Daoy (cell line): ENCODE measurements around the gene XRCC1. TPM values are rescaled to one million over a fixed set of nuclear protein-coding genes. Genes with fewer than 3 reads are reported as not detected.
"Not testable (repeated sequence)": the region's sequence is repeated elsewhere in the genome, so short reads cannot be mapped to it uniquely, and the experiment has no call there.

ENCODE experiments used
- DNase-seq: peaks from one replicate; pipeline ENCODE4 v3.0.0-alpha.2; 2015; ENCODE audit warnings: low read depth
- total RNA-seq: library from RNA; depleted of rRNA; stranded (reverse); fragments of >200 nt; shearing (Covaris generic); gene quantifications from 2 replicates; pipeline ENCODE4 v1.2.3, GENCODE V29; 2014

XRCC1 gene
- total RNA-seq, 1 experiment from 2014 or later, result 40.1 TPM

DNA sequence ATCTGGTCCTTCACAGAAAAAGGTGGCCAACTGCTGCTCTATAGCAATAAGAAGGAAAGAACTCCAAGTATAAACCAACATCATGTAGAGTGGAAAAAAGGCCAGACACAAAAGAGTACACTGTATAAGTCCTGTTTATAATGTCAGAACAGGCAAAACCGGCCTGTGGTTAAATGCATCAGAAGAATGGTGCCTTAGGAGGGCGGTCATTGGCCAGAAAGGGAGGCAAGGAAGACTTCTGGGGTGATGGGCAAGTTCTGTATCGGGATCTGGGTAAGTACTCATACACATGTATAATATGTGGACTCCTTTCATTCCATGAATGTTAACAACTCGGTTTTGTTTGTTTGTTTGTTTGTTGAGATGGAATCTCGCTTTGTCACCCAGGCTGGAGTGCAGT lies 52.4 kb downstream of the XRCC1 start:
- DNase-seq, result no peak

DNA sequence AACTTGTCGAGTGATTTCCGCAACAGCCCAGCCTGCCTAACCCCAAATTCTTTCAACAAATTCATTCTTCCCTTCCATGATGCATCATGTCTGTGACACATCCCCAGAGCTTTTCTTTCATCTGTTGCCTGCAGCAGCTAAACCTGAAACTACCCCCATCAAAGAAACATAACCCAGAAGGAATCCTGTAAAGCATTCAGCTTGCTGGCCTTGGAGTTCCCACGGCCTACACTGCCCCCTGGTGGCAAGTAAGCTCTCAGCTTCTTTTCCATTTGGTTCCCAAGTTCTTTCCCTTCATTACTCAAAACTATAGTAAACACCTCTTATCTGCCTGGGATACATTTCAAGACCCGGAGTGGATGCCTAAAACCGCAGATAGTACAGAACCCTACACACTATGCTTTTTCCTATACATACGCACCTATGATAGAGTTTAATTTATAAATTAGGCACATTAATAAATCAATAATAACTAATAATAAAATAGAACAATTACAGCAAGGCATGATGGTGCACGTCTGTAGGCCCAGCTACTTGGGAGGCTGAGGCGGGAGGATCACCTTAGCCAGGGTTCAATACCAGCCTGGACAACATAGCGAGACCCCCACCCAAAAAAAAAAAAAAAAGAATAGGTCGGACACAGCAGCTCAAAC lies 55.8 kb downstream of the XRCC1 start:
- DNase-seq, result peak; percentile 90

DNA sequence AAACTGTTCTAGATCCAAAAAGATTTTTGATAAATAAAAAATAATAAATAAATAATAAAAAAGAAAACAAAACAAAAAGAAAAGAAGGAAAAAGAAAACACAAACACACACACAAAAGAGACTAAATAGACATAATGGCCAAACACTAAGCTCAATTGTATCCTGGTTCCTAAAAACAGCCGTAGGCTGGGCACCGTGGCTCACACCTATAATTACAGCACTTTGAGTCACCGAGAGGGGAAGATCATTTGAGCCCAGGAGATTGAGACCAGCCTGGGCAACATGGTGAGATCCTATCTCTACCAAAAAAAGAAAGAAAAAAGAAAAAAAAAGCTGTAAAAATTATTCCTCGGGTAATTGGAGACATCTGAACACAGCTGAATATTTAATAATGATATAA lies 57.3 kb downstream of the XRCC1 start:
- no peak for DNase-seq

DNA sequence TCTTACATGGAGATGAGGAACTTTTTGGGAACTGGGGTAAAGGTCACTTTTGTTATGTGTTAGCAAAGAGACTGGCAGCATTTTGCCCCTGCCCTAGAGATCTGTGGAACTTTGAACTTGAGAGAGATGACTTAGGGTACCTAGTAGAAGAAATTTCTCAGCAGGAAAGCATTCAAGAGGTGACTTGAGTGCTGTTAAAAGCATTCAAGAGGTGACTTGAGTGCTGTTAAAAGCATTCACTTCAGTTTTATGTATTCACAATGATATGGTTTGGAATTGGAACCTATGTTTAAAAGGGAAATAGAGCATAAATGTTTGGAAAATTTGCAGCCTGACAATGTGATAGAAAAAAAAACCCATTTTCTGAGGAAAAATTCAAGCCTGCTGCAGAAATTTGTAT lies 62.9 kb downstream of the XRCC1 start:
- not testable (repeated sequence) for DNase-seq

DNA sequence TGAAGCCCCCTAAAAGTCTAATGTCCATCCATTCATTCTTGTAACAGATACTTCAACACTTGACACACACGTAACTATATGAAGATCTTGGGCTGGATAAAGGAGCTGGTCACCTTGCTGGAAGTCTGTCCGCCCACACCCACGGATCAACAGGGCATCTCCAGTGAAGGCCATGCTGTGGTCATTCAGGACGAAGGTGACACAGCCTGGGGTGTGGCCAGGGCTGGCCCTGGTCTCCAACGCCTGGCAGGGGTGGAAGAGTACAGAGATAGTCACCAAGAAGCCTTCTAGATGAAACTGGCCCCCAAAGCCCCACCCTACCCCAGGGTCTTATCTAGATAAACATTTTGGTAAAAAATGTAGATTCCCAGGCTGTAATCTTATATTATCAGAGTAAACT lies 64.0 kb downstream of the XRCC1 start:
- no peak for DNase-seq

DNA sequence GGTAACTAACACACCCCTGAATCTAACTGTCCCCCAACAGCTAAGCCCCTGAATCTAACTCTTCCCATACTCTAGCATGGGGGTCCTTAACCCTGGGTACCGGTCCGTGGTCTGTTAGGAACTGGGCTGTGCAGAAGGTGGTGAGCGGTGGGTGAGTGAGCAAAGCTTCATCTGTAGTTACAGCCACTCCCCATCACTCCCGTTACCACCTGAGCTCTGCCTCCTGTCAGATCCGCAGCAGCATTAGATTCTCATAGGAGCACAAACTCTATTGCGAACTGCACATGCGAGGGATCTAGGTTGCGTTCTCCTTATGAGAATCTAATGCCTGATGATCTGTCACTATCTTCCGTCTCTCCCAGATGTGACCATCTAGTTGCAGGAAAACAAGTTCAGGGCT lies 64.6 kb downstream of the XRCC1 start:
- DNase-seq, result no peak

DNA sequence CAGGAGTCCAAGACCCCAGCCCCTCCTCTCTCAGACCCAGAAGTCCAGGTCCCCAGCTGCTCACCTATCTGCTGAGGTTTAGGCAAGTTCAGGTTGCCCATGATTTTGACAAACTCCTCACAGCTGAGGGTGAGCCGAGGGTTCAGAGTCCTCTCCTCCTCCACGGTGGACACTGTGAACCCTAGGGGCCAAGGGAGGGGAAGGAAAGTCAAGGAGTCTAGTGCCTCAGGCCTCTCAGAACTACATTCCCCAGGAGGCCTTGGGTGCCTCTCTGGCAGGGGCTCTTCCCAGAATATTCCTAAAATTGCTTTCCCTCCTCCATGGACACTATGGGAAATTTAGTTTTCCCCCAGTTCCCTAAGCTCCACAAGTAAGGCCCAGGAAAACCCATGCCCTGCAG lies 67.4 kb downstream of the XRCC1 start:
- DNase-seq, result no peak

DNA sequence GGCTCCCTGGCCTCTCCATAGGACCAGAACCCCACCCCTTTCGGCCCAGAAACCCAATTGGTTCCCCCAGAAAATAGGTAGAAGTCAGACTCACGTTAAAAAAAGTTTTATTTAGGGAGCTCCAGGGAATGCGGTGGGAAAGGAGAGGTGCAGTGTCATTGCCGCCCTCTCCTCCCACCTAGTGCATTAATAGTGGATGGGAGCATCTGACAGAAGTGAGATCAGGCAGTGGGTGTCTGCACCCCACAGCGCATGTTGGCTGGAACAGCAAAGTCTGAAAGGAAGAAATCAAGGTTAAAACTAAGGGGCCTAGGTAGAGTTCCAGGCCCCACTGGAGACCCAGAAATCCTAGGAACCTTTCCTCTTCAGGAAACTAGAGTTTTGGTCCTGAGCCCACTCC lies 68.7 kb downstream of the XRCC1 start:
- no peak for DNase-seq

DNA sequence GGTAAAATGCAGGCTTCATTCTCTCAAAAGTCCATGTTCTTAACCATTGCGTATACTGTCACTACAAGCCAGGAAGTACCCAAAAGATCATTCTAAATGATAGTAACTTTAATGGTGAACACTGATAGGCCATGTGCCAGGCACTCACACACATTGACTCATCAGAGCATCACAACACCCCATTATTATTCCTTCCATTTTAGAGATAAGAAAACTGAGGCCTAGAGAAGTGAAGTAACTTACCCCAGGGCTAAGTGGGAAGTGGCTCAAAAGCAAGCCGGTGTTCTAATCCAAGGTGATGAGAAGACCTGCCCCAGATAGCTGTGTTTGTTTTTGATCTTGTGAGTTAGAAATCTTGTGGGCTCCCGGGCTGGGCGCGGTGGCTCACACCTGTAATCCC lies 69.4 kb downstream of the XRCC1 start:
- DNase-seq, result no peak

DNA sequence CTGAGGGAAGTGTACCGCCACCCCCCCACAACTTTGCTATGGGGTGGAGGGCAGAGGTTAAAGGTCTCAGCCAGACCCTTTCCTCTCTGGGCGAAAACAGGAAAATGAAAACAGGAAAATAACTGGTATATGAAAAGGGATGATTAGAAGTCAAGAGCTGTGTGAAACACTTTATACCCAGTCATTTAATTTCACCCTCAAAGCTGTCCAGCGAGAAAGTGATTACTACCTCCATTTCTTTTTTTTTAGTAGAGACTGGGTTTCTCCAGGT lies 70.2 kb downstream of the XRCC1 start:
- DNase-seq, result no peak

DNA sequence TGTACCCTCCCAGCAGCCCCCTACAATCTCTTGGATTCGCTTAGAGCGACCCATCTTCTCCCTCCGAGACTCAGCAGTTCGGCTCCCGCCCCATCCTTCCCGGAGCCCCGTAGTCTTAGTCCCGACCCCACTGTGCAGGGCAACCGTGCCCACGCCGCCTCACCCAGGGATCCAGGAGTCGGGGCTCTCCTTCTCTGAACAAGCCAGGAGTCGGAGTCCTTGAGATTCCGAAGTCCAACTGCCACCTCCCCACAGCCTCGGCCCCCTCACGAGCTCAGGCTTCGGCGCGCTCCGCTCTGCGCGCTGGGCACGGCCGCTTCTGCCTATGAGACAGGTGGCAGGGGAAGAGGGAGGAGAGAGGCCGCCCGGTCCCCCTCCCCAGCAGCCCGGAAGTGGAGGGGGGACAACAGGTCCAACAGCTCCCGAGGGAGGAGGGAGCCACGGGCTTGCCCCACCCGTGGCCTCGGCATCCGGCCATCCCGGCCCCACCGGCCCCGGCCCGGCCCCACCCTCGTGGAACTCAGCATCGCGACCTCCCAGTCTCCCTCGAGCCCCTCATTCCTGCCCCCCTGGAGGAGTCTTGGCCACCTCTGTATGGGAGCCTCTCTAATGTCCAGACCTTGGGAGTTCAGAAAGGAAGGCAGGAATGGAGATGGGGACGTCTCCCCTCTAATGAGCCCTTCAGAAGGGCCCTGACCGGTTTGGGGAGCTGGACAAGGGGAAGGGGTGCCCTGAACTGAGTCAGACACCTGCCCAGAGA lies 70.7 kb downstream of the XRCC1 start, which contains the start of gene PHLDB3:
PHLDB3 (minus strand) TSS at position 321 of the 760 bp plus-strand sequence. CDS start 628 bp downstream, outside the sequence.
- peak; percentile 48 for DNase-seq

DNA sequence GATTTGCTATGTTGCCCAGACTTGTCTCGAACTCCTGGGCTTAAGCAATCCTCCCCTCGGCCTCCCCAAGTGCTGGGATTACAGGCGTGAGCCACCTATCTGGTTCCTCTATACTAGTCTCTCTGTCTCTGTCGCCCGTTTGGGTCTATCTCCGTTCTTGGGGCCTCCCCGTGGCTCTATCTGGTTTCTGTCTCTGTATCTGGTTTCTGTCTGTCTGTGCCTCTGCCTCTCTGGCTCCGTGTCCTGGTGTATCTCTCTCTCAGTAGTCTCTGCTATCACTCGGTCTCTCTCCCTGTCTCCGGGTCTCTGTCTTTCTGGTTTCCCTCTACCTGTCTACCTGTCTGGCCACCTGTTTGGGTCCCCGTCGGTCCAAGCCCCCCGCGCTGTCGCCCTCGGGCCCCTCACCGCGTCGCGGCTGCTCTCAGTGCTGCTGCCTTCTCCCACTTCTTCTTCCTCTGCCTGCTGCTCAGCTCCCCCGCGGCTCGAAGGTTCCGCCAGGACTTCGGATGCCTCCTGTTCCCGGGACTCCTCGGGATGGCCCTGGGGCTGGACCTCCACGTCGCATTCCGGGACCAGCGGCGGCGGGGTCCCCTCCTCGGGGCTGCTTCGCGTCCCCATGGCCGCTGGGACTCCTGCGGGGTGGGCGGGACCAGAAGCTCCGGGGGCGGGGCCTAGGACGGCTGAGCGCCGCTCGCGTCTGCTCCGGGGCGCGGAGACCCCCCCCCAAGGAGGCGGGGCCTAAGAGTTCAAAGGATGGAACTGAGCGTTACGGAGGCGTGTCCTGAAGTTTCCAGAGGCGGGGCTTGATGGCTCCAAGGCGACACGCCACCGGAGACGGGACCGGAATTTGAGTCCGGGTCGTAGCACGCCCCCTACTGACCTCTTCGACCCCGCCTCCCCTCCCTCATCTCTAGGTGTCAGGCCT lies 71.6 kb downstream of the XRCC1 start:
- DNase-seq, result peak; percentile 93

DNA sequence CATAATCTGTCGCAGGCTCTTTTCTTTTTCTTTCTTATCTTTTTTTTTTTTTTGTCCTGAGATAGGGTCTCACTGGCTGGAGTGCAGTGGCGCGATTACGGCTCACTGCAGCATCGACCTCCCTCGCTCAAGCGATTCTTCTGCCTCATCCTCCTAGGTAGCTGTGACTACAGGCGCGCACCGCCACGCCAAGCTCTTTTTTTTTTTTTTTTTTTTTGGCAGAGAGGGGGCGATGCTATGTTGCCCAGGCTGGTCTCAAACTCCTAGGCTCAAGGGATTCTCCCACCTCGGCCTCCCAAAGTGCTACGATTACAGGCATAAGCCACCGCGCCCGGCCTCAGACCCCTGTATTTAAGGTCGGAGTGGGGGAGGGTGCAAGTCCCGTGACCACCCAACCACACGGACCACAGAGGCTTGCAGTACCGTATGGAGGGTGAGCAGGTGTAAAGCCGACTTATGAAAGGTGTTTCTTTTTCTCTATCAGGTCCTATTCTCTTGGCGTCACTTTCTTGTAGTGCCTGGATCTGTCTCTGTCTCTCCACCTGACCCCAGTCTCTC lies 72.8 kb downstream of the XRCC1 start:
- no peak for DNase-seq

DNA sequence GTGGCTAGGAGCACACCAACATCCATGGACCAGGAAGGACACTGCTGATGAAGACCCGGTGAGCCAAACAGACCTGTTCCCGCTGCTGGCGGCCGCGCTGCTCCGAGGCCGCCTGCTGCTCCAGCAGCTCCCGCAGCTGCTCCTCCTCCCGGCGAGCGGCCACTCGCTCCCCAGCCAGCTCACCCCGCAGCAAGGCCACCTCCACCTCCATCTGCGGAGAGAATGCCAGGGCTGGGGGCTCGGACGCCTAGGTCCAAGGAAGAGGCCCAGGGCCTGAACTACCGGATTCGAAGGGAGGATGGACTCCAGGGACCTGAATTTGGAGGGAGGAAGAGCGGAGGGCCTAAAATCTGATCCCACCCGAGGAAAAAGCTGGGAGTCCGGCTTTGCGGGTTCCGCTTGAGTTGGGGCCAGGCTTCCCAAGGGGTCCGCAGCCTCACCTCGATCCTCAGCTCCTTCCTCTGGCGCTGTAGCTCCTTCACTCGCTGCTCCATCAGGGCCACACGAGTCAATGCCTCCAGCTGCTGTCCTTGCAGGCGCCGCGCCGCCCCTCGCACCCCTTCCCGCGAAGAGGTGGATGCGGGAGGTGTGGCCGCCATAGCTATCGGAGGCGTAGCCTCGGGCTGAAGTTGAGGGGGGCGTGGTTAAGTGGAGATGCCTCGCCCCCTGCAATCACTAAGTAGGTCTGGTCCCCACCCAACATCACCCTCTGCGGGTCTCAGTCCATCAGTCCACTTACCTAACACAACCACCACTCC lies 73.5 kb downstream of the XRCC1 start:
- no peak for DNase-seq

DNA sequence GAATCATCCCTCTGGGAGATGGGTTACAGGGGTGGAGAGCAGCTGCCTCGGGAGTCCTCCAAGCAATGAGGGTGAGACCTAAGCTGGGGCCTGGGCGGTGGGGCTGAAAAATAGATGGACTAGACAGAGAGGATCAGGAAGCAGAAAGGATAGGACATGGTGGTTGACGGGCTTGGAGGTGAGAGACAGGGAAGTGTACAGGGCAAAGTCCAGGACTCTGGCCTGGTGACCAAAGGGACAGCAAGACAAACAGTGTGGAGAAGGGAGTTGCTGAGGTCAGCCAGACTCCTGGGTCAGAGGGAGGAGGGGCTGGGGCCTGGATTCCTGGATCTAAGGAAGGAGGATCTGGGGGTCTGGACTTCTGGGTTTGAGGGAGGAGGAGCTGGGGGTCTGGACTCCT lies 76.3 kb downstream of the XRCC1 start:
- DNase-seq, result no peak

DNA sequence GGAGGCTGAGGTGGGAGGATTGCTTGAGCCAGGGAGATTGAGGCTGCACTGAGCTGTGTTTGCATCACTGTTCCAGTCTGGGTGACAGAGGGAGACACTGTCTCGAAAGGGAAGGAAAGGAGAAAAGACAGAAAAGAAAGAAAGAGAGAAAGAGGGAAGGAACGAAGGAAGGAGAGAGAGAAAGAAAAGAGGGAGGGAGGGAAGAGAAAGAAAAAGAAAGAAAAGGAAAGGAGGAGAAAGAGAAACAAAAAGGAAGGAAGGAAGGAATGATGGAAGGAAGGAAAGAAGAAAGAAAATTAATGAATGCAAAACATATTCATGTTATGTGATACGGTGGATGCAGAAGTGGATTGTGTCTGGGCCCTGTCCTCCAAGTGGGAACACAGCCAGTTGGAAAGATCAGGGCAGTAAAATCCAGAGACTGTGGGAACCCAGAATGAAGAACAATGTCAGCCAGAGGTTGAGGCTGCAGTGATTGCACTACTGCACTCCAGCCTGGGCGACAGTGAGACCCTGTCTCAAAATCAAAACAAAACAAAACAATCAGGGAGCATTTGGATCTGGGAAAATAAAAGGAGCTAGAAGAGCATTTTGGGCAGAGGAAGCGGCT lies 77.0 kb downstream of the XRCC1 start:
- DNase-seq, result no peak

DNA sequence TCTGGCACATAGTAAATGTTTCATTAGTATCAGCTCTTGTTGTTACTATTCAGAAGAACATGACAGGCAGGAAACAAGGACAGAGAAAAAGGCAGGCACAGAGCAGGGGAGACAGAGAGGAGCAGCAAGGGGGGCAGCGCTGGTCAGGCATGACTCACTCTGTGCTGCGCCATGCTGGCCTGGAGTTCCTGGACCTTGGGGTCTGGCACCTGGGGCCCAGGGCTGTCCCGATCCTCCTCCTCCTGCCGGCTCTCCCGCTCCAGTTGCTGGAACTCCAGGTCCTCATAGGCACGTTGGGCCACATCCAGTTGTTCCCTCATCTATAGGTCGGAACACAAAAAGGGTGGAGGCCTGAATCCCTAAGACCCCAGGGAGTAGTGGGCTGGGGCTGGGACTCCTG lies 78.4 kb downstream of the XRCC1 start:
- DNase-seq, result no peak

DNA sequence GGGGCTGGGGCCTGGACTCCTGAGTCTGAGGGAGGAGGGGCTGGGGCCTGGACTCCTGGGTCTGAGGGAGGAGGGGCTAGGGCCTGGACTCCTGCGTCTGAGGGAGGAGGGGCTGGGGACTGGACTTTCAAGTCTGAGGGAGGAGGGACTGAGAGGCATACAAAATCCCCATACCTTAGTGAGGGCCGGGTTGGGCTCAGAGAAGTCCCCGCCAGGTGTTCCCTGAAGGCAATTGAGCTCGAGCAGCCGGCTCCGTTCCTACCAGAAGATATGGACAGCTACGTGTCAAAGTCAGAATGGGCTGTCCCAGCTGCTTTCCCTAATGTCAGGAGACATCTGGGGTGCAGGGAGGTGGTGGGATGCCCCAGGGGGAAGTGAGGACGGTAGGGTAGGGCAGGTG lies 80.2 kb downstream of the XRCC1 start:
- no peak for DNase-seq
